GM18951 (cell line): ENCODE data around the gene SLC12A7.

Source experiments
- POLR2A ChIP-seq: IDR thresholded peaks from 4 replicates; pipeline ENCODE4 v1.6.1; 2011; ENCODE audit warnings: mild to moderate bottlenecking; ENCODE audit not compliant: insufficient read length, insufficient read depth; ENCODE audit errors: extremely low read depth
- in situ Hi-C: fragments of 300-500 bp; cut with MboI; formaldehyde crosslinking; loops from one replicate; pipeline ENCODE4 v1.12.0; 2022; ENCODE audit warnings: low sequenced_read_pairs, mixed read lengths, inconsistent platforms; ENCODE audit not compliant: unreplicated experiment

The SLC12A7 gene

GRCh38 chr5:1041225-1042143 is 70.4 kb downstream of the SLC12A7 start:
- TF ChIP-seq POLR2A, result no peak
- in situ Hi-C loops, result no loop called here

- no peak for TF ChIP-seq POLR2A
- in situ Hi-C loops, result no loop called here
These were observed 71.3 kb downstream of the SLC12A7 start for GRCh38 chr5:1040571-1040970.

GRCh38 chr5:1039706-1040260 is 72.1 kb downstream of the SLC12A7 start:
- in situ Hi-C loops, result no loop called here

GRCh38 chr5:1039210-1039548 is 72.7 kb downstream of the SLC12A7 start:
- in situ Hi-C loops, result no loop called here
- no peak for TF ChIP-seq POLR2A

More at GRCh38 chr5:1039706-1040260, 72.1 kb downstream of the SLC12A7 start:
- TF ChIP-seq POLR2A, result no peak

GRCh38 chr5:1038417-1039209 is 73.2 kb downstream of the SLC12A7 start:
- in situ Hi-C loops, result no loop called here
- TF ChIP-seq POLR2A, result no peak

GRCh38 chr5:1037671-1038416 is 74.0 kb downstream of the SLC12A7 start:
- TF ChIP-seq POLR2A, result no peak
- in situ Hi-C loops, result no loop called here

- TF ChIP-seq POLR2A, result no peak
- in situ Hi-C loops, result no loop called here
These were observed 74.7 kb downstream of the SLC12A7 start for GRCh38 chr5:1037123-1037670.

- in situ Hi-C loops, result no loop called here
- no peak for TF ChIP-seq POLR2A
These were observed 75.2 kb downstream of the SLC12A7 start for GRCh38 chr5:1036504-1037122.

GRCh38 chr5:1035421-1036405 is 76.2 kb downstream of the SLC12A7 start:
- no peak for TF ChIP-seq POLR2A
- in situ Hi-C loops, result no loop called here

GRCh38 chr5:1034986-1035385 is 76.9 kb downstream of the SLC12A7 start:
- no peak for TF ChIP-seq POLR2A
- in situ Hi-C loops, result no loop called here

GRCh38 chr5:1034421-1034905 is 77.4 kb downstream of the SLC12A7 start:
- in situ Hi-C loops, result no loop called here
- TF ChIP-seq POLR2A, result no peak
